SK-N-SH treated with all-trans-retinoic acid at 6 μM for 48 hours (cell line): ENCODE data around the gene DIO1.

Source experiments
- ATAC-seq: fragments of 200-7000 bp; cut with Tn5 transposase; 3 replicates; pipeline ENCODE4 v1.9.1; 2020; ENCODE audit warnings: mild to moderate bottlenecking, moderate library complexity
- ARNTL ChIP-seq: fragments of 450-650 bp; formaldehyde crosslinking; IDR thresholded peaks from 2 replicates; pipeline ENCODE4 v1.5.0; 2020; ENCODE audit warnings: low read depth, mild to moderate bottlenecking, moderate library complexity, borderline replicate concordance
- BACH2 ChIP-seq: fragments of 250-450 bp; sonication (Bioruptor Pico); IDR thresholded peaks from 2 replicates; pipeline ENCODE4 v1.9.0; 2021; ENCODE audit warnings: mild to moderate bottlenecking, borderline replicate concordance
- CREB5 ChIP-seq: fragments of 250-450 bp; sonication (Bioruptor Pico); IDR thresholded peaks from 2 replicates; pipeline ENCODE4 v1.5.1; 2020; ENCODE audit warnings: low read depth, mild to moderate bottlenecking, moderate library complexity
- CSDC2 ChIP-seq: fragments of 250-450 bp; sonication (Bioruptor Pico); IDR thresholded peaks from 2 replicates; pipeline ENCODE4 v1.5.0; 2020; ENCODE audit warnings: mild to moderate bottlenecking, moderate library complexity
- CSRNP3 ChIP-seq: fragments of 250-450 bp; sonication (Bioruptor Pico); IDR thresholded peaks from 2 replicates; pipeline ENCODE4 v1.5.1; 2021; ENCODE audit warnings: mild to moderate bottlenecking, moderate library complexity
- ESRRG ChIP-seq: fragments of 250-450 bp; sonication (Bioruptor Pico); IDR thresholded peaks from 2 replicates; pipeline ENCODE4 v1.6.1; 2021; ENCODE audit warnings: mild to moderate bottlenecking
- GLIS3 ChIP-seq: fragments of 250-450 bp; sonication (Bioruptor Pico); IDR thresholded peaks from 2 replicates; pipeline ENCODE4 v1.5.0; 2020; ENCODE audit warnings: mild to moderate bottlenecking, moderate library complexity
- ISL1 ChIP-seq: fragments of 250-450 bp; sonication (Bioruptor Pico); IDR thresholded peaks from 2 replicates; pipeline ENCODE4 v2.1.2; 2022; ENCODE audit warnings: mild to moderate bottlenecking, moderate library complexity
- OSR1 ChIP-seq: fragments of 250-450 bp; sonication (Bioruptor Pico); IDR thresholded peaks from 2 replicates; pipeline ENCODE4 v1.8.0; 2022; ENCODE audit warnings: moderate library complexity, mild to moderate bottlenecking, inconsistent platforms
- PATZ1 ChIP-seq: fragments of 250-450 bp; sonication (Bioruptor Pico); IDR thresholded peaks from 2 replicates; pipeline ENCODE4 v1.8.0; 2020; ENCODE audit warnings: mild to moderate bottlenecking, moderate library complexity, borderline replicate concordance
- PPARA ChIP-seq: fragments of 250-450 bp; sonication (Bioruptor Pico); IDR thresholded peaks from 2 replicates; pipeline ENCODE4 v1.5.0; 2020; ENCODE audit warnings: mild to moderate bottlenecking, borderline replicate concordance
- RARB ChIP-seq: fragments of 250-450 bp; sonication (Bioruptor Pico); IDR thresholded peaks from 2 replicates; pipeline ENCODE4 v1.8.0; 2021; ENCODE audit warnings: mild to moderate bottlenecking, moderate library complexity
- SNAI2 ChIP-seq: fragments of 250-450 bp; sonication (Bioruptor Pico); IDR thresholded peaks from 2 replicates; pipeline ENCODE4 v1.5.0; 2020; ENCODE audit warnings: mild to moderate bottlenecking, moderate library complexity
- TCF4 ChIP-seq: fragments of 250-450 bp; sonication (Bioruptor Pico); IDR thresholded peaks from 2 replicates; pipeline ENCODE4 v1.8.0; 2021; ENCODE audit warnings: mild to moderate bottlenecking, moderate library complexity, borderline replicate concordance
- TOX ChIP-seq: fragments of 250-450 bp; sonication (Bioruptor Pico); IDR thresholded peaks from 2 replicates; pipeline ENCODE4 v1.8.0; 2021; ENCODE audit warnings: mild to moderate bottlenecking, moderate library complexity, borderline replicate concordance
- TSHZ2 ChIP-seq: fragments of 250-450 bp; sonication (Bioruptor Pico); IDR thresholded peaks from 2 replicates; pipeline ENCODE4 v1.5.0; 2020; ENCODE audit warnings: mild to moderate bottlenecking, moderate library complexity
- ZC3H10 ChIP-seq: fragments of 250-450 bp; sonication (Bioruptor Pico); IDR thresholded peaks from 2 replicates; pipeline ENCODE4 v1.5.1; 2021; ENCODE audit warnings: mild to moderate bottlenecking, moderate library complexity
- ZFP3 ChIP-seq: fragments of 250-450 bp; sonication (Bioruptor Pico); IDR thresholded peaks from 2 replicates; pipeline ENCODE4 v1.5.0; 2020; ENCODE audit warnings: mild to moderate bottlenecking, moderate library complexity
- ZFP30 ChIP-seq: fragments of 450-650 bp; formaldehyde crosslinking; IDR thresholded peaks from 2 replicates; pipeline ENCODE4 v1.5.0; 2022; ENCODE audit warnings: mild to moderate bottlenecking, moderate library complexity
- ZNF565 ChIP-seq: fragments of 450-650 bp; formaldehyde crosslinking; conservative IDR thresholded peaks from 2 replicates; pipeline ENCODE4 v1.5.0; 2020; ENCODE audit warnings: low read depth, mild to moderate bottlenecking, moderate library complexity
- ZNF70 ChIP-seq: fragments of 450-650 bp; formaldehyde crosslinking; IDR thresholded peaks from 2 replicates; pipeline ENCODE4 v1.5.0; 2020; ENCODE audit warnings: mild to moderate bottlenecking, moderate library complexity
- ZNF8 ChIP-seq: fragments of 450-650 bp; formaldehyde crosslinking; IDR thresholded peaks from 2 replicates; pipeline ENCODE4 v1.5.0; 2020; ENCODE audit warnings: mild to moderate bottlenecking, moderate library complexity
- TF ChIP-seq, protein P1 (sequence below): fragments of 250-450 bp; sonication (Bioruptor Pico); IDR thresholded peaks from 2 replicates; pipeline ENCODE4 v1.8.0; 2021; ENCODE audit warnings: low read depth, mild to moderate bottlenecking, moderate library complexity, borderline replicate concordance

The DIO1 gene

GRCh38 chr1:53906121-53906520 lies 12.1 kb downstream of the DIO1 start:
- no peak for ATAC-seq
- TF ChIP-seq ISL1 (CRISPR knock-in tag) = no peak
- TF ChIP-seq GLIS3 (CRISPR knock-in tag) = no peak
- no peak for TF ChIP-seq RARB (CRISPR knock-in tag)
- no peak for TF ChIP-seq CSDC2 (CRISPR knock-in tag)
- TF ChIP-seq, protein P1, sequence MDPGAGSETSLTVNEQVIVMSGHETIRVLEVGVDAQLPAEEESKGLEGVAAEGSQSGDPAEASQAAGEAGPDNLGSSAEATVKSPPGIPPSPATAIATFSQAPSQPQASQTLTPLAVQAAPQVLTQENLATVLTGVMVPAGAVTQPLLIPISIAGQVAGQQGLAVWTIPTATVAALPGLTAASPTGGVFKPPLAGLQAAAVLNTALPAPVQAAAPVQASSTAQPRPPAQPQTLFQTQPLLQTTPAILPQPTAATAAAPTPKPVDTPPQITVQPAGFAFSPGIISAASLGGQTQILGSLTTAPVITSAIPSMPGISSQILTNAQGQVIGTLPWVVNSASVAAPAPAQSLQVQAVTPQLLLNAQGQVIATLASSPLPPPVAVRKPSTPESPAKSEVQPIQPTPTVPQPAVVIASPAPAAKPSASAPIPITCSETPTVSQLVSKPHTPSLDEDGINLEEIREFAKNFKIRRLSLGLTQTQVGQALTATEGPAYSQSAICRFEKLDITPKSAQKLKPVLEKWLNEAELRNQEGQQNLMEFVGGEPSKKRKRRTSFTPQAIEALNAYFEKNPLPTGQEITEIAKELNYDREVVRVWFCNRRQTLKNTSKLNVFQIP = no peak
- TF ChIP-seq BACH2 (CRISPR knock-in tag) = no peak
- TF ChIP-seq PATZ1 (CRISPR knock-in tag) = no peak
- no peak for TF ChIP-seq ZFP3 (CRISPR knock-in tag)
- TF ChIP-seq PPARA (CRISPR knock-in tag) = no peak
- no peak for TF ChIP-seq ZNF565
- no peak for TF ChIP-seq CSRNP3 (CRISPR knock-in tag)
- TF ChIP-seq ZFP30 = no peak
- TF ChIP-seq ZC3H10 (CRISPR knock-in tag) = no peak
- no peak for TF ChIP-seq ARNTL (CRISPR knock-in tag)
- TF ChIP-seq CREB5 (CRISPR knock-in tag) = no peak
- TF ChIP-seq TOX (CRISPR knock-in tag) = no peak
- TF ChIP-seq TCF4 (CRISPR knock-in tag) = no peak
- no peak for TF ChIP-seq ZNF70 (CRISPR knock-in tag)

- ATAC-seq = no peak
- TF ChIP-seq RARB (CRISPR knock-in tag) (no peak), ISL1 (CRISPR knock-in tag) (no peak), BACH2 (CRISPR knock-in tag) (no peak), OSR1 (CRISPR knock-in tag) (no peak), ZNF565 (no peak), ESRRG (CRISPR knock-in tag) (no peak), TSHZ2 (CRISPR knock-in tag) (no peak), ZFP30 (no peak), TCF4 (CRISPR knock-in tag) (no peak), SNAI2 (CRISPR knock-in tag) (no peak), CSRNP3 (CRISPR knock-in tag) (no peak), GLIS3 (CRISPR knock-in tag) (no peak), ZNF70 (CRISPR knock-in tag) (no peak), CSDC2 (CRISPR knock-in tag) (no peak), ZC3H10 (CRISPR knock-in tag) (no peak), PPARA (CRISPR knock-in tag) (no peak), ZNF8 (no peak), PATZ1 (CRISPR knock-in tag) (no peak), CREB5 (CRISPR knock-in tag) (no peak)
- TF ChIP-seq, protein P1 = no peak
Observed at GRCh38 chr1:53909946-53910345, 16.0 kb downstream of the DIO1 start.
